AG08396 (cell line): ENCODE measurements around the gene RIC3.

Experiments used
- DNase-seq: peaks from one replicate; pipeline ENCODE4 v3.0.0; 2012; ENCODE audit warnings: low spot score, mixed read lengths

RIC3 gene, protein sequence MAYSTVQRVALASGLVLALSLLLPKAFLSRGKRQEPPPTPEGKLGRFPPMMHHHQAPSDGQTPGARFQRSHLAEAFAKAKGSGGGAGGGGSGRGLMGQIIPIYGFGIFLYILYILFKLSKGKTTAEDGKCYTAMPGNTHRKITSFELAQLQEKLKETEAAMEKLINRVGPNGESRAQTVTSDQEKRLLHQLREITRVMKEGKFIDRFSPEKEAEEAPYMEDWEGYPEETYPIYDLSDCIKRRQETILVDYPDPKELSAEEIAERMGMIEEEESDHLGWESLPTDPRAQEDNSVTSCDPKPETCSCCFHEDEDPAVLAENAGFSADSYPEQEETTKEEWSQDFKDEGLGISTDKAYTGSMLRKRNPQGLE

DNA sequence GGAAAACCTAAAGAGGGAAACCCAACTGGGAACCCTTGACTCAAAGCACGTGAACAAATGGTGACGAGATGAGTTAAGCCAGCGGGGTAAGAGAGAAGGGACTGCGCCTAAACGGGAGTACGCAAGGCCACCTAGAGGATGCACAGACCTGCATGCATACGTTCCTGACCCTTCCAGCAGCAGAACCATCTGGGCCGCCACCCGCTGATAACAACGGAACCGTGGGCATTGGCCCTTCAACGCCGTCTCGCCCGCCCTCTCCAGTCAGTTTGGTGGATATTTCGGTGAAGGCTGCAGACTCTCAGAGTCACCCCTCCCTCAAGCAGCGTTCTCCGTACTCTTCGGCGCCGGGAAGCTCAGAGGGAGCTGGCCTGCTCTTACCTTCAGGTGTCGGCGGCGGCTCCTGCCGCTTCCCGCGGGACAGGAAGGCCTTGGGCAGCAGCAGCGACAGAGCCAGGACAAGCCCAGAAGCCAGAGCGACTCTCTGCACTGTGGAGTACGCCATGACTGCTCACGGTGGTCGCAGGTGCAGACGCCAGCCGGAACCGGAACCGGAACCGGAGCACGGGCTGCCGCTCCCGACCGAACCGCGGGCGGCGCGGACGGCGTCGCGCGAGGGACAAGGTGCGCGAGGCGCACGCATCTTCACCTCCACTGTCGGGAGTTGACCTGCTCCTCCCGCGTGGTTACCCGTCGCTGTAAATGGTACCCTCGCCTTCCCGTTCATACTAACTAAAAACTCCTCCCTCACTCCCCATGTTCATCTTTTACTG is at the start of gene RIC3:
TSS of gene RIC3 (minus strand) at position 541 of the 773 bp plus-strand sequence. CDS start at position 505, 36 bp downstream.
- DNase-seq = no peak

DNA sequence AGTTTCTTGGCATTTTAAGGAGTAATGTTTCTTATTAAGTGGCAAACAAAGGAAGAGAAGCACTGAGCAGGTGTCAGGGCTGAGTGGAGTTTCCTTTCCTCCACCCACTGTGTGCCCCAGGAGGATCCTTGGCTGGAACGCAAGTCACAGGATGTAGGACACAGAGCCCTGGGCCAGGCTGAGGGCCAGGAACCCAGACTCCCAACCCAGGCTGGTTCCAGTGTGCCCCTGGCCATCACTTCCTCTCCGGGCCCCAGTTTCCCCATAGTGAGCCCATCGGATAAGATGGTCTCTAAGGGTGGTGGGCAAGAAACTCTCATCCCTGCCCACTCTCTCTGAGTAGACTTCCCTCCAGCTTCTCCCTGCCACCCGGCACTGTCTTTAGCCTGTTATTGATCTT is 49.6 kb upstream of the RIC3 start:
- no peak for DNase-seq

DNA sequence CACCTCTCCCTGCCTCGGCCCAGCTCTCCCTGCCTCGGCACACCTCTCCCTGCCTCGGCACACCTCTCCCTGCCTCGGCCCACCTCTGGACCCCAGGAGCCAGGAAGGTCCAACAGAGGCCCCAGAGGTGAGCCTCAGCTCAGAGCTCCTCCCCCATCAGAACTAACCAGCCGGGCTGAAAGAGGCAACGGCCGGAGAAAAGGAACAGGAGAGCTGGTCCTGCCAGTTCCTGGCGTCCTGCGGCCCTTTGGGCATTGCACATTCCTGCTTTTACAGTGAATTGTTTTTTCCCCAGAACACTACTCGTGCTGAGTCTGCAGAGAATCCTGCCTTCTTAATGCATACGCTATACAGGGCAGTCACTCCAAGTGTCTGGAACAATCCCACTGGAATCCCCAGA is 49.1 kb upstream of the RIC3 start:
- no peak for DNase-seq

DNA sequence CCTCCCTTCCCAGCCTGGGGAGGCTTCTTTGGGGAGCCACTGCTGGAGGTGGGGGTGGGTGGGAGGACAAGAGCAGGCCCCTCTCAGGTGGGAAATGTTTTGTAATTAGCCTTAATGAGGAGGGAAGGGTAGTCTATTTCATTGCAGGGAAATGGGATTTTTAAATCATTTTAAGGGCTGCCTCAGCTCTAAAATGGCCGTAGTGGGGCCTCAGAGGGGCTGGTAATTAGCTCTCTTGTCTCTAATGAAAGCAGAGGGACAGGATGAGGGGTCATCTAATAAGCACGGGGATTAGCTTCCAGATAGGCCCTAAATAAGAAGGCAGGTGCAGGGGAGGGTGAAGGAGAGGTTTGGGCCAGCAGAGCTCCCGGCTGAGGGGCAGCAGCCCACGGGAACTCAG is 48.3 kb upstream of the RIC3 start:
- no peak for DNase-seq

DNA sequence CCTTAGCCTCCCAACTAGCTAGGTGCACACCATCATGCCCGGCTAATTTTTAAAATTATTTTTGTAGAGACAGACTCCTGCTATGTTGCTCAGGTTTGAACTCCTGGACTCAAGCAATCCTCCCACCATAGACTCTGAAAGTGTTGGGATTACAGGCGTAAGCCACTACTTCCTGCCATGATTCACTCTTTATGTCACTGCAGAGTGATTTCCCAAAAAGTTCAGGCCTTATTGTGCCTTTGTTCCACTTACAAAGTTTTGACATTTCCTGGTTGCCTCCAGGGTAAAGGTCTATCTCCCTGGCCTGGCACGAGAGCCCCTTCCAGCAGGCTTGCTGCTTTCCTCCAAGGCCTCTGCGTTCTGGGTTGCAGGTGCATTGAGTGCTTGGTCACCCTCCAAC is 44.6 kb upstream of the RIC3 start:
- DNase-seq = no peak

DNA sequence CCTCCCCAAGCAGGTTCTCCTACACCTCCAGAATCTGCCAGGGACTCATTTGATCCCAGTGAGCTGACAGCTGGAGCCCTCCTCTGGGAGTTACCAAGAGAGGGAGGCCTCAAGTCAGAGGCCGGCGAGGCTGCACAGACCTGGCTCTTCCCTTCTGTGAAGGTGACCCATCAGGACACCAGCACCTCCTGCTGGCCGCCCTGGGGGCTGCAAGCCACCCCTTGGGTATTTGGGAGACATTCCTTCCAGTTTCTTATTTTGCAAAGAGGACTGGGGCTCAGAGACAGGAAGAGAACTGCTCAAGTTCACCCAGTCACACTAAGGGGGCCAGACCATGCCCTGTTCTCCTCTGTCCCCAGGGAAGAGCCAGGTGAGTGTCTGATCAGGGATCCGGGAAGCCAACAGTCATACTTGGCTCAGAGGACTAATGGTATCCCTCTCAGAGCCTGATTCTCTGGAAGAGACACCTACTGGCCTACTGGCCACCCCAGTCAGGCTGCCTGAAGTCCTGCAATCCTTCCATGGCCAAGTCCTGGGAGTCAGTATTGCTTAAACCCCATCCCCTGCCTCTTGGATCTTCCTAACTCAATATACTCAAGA is 40.5 kb upstream of the RIC3 start:
- no peak for DNase-seq

DNA sequence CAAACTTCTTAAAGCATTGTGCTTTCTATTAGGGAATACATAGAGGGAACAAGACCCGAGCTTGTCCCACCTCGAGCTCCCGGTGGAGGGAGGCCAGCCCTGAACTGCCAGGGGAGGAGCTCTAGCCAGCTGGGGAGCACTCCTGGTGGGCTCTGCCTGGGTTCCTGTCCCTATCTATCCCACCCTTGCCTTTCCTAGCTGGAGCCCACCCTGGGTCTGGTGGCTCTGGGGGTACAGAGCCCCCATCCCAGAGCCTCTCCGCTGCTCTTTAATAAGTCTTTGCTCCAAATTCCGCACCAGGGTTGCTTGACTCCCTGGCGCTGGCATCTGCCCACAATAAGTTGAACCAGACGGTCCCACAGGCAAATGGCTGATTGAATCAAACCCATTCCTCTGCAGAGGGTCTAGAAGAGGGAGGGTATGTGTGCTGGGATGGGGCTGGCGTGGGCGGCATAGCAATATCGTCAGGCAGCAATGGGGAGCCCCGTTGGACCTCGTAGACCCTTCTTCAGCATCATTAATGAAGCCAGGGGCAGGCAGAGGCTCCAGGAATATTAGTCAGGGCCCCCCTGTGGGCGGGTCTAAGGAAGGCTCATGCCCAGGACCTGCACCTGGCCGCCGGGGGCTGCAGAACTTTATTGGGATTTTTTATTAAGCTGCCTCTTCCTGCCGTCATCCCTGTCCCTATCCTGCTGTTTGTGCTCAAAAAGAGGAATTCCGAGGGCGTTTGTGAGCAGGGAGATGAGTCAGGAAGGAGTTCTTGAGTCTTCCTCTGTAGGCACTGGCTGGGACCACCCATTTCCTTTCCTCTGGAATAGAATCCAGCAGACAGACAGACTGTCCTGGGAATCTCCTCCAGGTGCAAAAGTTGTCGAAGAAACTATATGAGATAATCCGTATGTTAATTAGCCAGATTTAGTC is 38.5 kb upstream of the RIC3 start:
- DNase-seq = no peak

DNA sequence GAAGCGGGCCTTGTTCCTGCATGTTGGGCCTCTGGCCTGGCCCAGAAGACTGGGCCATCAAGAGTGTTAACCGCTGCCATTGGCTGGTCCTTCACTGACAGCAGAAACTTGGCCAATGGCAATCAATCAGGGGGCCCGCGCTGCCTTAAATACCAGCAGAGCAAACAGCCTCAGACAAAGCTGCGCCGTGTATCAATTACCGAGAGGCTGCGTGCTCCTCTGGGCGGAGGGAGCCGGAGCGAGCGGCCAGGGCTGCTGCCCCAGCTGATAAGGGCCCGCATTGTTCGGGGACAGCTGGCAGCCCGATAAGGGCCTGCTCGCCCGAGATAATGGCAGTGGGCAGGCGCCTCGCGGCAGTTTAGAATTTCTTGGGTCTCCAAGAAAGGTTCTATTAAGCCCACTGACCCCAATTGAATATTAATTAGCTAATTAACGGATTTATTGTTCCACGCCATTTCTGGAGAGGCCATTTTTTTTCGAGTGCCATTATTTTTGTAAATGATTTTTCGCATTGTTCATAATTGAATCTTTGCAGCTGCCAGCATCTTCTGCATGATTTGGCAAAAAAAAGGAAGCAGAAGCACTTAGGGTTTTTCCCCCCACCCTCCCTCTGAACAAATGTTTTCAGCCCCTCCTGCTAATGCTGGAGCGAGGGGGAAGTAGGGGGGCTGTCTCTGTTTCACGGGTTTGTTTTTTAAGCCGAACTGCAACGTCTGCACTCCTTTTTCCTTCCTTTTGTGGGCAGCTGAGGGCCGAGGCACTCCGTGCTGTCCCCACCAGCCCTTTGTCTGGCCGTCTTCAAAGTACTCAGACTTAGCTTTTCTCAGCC is 37.6 kb upstream of the RIC3 start:
- no peak for DNase-seq

DNA sequence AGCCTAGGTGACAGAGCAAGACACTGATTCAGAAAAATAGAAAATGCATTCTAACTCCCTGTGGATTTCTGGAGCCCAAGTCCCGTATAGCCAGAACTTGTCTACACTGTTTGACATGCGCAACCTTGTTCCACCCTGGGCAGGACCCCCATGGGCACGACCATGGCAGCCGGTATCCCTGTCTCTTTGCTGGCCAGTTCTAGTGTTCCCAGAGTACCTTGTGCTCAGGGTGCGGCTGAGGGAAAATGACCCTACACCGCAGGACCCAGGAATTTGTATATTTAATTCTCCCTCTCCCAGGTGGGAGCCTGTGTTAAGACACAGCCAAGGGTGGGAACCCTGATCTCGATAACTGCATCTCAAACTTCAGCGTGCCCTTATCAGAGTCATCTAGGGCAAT is 36.7 kb upstream of the RIC3 start:
- DNase-seq = no peak

DNA sequence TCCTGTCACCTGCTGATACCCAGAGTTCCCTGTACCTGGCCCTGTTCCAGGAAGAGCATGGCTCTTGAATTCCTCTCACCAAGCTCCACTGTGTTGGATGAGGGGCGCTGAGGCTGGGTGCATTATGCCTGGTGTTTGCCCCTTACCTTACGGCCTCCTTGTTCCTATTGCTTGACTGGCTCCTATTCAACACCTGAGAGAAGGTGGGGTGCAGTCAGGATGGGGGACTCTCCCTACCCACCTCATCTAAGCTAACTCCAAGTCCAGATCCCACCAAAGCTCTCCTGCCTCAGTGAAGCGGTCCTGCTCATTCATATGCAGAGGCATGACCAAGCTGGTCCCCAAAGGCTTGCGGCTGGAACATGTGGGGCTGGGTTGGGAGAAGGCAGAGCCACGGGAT is 35.8 kb upstream of the RIC3 start:
- DNase-seq = no peak

DNA sequence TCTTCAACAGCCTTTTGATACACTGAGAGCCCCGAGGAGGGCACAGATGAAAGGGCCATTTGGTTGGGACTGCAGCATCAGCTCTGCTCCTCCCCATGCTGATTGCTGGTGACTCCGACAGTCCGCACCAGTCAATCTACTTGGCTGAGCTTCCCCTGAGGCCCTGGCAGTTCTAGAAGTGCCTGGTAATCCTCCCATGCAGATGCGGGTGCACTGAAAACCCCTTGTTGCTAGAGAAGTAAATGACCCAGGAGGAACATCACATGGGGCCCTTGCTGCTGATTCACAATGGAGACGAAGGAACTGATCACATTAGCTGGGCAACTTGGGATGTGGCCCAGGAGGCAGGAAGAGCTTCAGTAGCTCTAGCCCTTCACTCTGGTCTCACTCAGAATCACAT is 35.2 kb upstream of the RIC3 start:
- no peak for DNase-seq

DNA sequence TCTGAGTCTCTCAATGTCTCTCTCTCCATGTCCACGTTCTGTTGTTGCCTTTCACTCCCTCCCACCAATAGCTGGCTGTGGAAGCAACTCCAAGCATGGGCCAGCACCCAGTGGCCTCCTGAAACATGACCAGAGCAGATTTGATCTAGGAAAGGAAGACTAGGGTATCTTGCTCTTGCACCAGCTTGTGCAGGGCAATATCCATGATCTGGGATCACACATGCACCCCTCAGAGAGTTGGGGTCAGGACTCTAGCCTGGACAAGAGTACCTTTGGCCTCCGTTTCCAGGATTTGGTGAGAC is 34.5 kb upstream of the RIC3 start:
- no peak for DNase-seq

DNA sequence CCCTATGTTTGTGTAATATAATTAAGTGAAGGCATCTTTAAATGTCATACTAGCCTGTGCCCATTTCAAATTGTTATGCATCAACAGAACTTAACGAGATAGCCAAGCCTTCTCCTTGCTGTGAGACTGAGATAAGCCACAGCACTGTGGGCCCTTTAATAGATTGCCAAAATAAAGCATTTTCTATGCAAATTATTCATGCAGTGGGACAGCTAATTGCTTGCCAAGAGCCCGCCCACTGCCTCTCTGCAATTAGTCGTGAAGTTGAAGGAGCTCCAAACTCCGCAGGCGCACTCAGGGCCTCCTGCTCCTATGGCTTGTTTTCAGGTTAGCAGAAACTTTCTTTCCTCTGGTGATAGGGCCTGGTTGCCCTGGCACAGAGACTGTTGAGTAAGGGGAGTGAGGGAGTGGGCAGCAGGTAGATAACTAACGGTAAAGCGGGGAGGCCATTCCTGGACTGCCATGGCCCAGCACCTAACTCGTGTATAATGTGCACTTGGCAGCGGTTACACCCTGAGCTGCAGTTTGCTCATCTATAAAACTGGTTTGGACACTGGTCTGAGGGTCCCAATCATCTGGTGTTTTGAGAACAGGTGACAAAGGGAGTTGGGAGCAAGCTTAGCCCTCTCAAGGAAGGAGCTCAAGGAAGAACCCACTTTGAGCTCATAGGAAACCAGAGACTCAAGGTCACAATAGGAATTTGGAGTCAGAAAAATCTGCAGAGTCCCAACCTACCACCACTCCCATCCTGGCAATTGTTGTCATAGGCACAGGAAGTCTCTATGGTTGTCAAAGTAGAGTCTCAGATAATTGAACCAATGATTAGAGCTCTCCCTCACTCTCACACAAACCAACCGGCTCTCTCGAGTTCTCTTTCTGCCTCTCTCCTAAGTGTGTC is 33.9 kb upstream of the RIC3 start:
- DNase-seq = no peak

DNA sequence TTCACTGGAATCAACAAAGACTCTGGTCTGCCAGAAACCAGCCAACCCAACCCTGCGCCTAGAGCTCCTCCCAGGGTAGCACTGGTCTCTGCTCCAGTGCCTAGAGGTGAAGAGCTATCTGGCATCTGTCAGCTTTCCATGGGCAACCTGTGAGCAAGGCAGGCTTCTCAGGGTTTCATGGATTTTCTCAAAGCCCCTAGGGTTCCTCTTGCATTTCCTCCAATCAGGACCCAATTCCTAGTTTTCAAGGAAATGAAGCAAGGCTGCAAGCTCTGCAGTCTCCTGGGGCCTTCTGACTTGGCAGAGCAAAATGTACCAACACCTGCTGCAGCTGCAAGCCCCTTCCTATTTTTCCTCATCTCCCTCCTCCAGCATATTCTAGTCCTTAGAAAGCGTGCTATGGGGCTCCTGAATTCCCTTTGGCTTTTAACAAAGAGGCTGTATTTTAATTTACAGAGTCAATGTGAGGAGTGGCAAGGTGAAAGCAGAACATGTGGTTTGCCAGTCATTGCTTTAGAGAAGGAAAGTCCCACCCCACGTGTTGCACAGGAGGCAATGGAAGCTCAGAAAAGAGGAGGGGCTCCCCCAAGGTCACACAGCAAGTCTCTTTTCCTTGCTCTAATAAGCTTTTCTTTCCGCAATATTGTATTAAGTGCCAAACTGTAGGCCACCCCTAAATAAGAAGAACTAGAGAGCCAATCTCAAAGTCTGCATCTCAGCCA is 33.0 kb upstream of the RIC3 start:
- no peak for DNase-seq

DNA sequence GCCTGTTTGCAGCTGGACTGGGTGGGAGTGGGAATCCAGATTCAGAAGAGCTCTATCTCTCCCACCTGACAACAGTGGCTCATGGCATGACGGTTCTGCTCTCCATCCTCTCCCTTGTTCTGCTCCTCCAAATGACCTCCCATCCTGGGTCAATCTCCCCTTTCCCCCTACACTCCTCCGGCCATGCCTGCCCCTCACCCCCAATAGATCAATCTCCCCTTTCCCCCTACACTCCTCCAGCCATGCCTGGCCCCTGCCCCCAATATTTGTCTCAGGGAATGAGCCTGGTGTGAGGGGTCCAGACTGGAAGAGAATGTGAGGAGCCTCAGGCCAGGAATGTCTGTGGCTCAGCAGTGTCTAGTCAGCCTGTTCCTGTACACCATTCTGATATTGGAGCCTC is 30.9 kb upstream of the RIC3 start:
- DNase-seq = no peak

DNA sequence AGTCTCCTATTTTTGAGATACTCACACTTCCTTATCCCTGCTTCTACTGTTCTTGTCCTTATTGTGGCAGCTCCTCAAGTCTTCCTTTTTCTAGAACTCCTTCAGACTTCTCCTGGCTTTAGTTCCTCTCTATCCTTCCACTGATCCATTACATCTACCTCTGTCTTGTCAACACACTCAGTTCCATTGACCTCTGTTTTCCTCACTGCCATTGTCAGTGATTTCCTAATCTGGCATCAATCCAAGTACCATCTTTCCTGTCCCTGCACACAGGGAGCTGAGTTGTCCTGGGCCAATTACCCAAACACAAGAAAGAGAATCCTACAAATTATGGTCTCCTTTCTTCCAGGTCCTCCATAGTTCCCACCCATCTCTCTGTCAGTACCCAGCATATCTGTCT is 27.9 kb upstream of the RIC3 start:
- no peak for DNase-seq

DNA sequence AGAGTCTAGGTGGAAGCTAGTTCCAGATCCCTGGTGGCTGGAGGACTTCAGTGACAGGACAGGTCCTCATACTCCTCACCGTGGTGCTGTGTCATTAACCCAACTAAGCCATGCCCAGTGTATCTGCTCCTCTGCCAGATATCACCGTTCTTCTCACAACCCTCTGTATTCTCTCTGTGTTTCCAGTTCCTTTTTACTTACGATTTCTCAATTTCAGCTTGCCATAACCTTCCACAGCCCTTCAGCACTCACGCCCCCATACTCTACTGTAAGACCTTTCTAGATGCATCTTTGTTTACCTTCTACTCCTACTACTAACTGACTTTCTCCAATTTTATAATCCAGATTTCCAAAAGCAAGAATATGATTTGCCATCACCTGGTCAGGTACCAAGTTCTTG is 26.1 kb upstream of the RIC3 start:
- no peak for DNase-seq

DNA sequence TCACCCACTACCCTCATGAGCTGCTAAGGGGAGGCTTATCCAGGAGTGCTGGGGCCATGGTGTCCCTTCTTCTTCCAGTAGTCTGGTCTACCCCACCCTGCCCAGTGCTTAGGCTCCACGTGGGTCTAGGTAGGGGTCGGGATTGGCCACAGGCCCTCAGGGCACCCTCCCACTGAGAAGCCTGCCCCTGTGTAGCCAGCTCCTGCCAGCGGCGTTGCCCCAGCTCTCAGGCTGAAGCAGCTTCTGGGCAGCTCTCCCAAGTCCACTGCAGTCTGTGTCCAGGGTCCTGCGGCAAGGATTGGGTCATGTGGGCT is 24.0 kb upstream of the RIC3 start:
- no peak for DNase-seq

DNA sequence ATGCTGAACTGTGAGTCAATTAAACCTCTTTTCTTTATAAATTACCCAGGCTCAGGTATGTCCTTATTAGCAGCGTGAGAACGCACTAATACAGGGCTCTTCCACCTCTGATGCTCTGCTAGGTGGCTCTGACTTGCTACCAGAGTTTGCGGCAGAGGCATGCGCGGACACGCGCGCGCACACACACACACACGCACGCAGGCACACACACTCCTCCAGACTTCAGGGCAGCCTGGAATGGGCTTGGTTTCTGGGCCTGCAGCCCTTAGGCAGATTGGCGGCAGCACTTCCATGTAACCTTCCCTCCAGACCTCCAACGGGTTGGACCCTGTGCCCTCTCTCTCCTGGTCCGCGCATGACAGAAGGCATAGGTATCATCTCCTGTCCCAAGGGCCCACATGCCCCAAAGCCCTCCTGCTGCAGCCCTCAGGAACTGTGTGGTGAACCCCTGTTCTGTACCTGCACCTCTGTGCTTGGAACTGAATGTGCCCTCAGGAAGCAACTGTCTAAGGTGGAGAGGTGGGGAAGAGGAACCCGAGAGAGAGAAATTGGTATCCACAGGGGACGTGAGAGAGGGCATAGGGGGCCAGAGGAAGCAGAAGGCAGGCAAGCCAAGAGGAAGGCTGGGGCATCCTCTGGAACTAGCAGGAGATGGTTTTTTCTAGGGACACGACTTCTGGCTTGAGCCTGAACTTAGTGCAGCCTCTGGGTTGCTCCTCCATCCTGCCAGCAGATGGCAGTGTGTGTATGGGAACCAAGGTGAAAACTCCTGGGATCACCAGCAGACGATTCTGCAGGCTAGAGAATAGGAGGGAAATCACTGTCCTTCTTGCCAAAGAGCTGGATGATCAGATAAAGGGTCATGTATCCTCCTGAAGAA is 23.4 kb upstream of the RIC3 start:
- peak; percentile 87 for DNase-seq
